NK-92 treated with Interleukin-12 subunit alpha and Interleukin-12 subunit beta, amount 100 ng/mL, for 24 hours (cell line): Measurements from ENCODE around the gene ARL6IP6.
"Not testable (repeated sequence)": the region's sequence is repeated elsewhere in the genome, so short reads cannot be mapped to it uniquely, and the experiment has no call there.

Source experiments
- DNase-seq: peaks from one replicate; lab custom pipeline; 2025; lab: John Stamatoyannopoulos, UW

The ARL6IP6 gene

GRCh38 chr2:152722639-152723038 lies 4.2 kb downstream of the ARL6IP6 start:
- not testable (repeated sequence) for DNase-seq

DNA sequence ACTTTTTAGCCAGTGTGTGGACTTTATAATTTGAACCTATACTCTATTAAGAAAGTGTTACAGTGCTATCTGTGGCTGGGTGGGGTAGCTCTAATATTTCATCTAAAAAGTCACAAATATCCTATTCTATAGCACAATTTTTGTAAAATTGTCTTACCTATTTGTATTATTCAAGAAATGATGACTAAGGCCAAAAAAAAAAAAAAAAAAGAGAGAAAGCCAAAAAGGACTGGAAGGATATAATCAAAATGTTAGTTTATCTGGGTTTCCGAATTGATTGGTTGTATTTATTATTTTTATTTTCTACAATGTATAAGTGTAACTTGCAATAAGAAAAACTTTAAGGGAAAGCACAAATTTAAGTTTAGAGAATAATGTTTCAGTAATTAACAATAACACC lies 5.5 kb downstream of the ARL6IP6 start:
- no peak for DNase-seq

DNA sequence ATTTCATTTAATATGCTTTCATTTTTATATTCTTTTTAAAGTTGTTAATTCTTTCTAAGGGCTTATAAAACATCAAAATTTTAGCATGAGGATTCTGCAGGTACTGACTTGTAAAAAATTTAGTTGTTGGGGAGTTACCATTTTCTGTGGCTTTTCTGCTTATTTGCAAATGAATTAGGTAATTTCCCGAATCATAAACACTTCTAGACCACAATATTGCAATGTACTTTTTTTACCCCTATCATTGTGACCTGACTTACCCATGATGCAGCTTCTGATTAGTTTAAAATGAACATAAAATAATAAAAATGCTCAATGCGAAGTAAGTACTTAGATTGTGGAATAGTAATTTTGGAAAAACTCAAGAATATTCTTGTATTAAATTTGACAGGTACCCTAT lies 11.4 kb downstream of the ARL6IP6 start:
- no peak for DNase-seq

DNA sequence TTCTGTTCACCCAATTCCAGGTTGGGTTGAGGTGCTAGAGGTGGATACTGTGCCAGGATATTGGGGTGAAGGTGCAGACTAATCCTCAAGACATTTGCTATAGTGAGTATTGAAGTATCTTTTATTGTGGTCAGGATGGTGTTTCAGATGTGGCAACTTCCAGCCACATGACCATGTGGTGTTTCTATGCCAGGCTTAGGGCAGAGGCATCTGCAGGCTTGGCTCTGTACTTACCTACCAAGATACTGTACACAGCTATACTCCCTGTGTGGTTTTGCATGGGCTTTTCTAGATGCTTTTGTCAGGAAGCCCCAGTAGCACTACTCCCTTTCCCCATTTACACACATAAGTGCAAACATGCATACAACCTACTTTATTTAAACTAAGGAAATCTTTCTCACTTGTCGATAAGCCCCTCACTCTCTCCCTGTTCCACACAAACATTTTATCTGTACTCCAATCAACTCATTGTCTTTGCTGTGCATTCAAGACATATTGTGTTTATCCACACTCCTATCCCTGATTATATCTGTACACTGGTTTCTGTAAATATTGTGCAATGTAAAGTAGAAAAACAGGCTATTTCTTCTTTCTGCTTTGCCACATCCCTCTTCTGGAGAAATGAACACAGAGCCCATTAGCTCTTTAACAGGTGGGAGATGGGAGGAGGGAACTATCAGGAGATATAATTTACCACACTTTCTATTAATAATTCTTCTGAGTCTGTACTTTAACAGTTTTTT lies 12.3 kb downstream of the ARL6IP6 start:
- peak; percentile 53 for DNase-seq

GRCh38 chr2:152737509-152737908 lies 19.1 kb downstream of the ARL6IP6 start:
- not testable (repeated sequence) for DNase-seq

DNA sequence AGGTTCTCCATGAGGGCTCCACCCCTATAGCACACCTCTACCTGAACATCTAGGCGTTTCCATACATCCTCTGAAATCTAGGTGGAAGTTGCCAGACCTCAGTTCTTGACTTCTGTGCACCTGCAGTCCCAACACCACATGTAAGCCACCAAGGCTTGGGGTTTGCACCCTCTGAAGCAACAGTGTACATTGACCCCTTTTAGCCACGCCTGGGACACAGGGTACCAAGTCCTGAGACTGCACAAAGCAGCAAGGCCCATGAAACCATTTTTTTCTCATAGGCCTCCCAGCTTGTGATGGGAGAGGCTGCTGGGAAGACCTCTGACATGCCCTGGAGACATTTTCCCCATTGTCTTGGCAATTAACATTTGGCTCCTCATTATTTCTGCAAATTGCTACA lies 20.0 kb downstream of the ARL6IP6 start:
- DNase-seq, result no peak

DNA sequence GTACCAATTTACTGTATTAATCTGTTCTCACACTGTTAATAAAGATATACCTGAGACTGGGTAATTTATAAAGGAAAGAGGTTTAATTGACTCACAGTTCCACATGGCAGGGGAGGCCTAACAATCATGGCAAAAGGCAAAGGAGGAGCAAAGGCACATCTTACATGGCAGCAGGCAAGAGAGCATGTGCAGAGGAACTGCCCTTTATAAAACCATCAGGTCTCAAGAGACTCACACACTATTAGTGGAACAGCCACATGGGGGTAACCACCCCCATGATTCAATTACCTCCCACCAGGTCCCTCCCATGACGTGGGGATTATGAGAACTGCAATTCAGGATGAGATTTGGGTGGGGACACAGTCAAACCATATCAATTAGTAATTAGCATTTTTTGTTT lies 21.3 kb downstream of the ARL6IP6 start:
- DNase-seq, result not testable (repeated sequence)

DNA sequence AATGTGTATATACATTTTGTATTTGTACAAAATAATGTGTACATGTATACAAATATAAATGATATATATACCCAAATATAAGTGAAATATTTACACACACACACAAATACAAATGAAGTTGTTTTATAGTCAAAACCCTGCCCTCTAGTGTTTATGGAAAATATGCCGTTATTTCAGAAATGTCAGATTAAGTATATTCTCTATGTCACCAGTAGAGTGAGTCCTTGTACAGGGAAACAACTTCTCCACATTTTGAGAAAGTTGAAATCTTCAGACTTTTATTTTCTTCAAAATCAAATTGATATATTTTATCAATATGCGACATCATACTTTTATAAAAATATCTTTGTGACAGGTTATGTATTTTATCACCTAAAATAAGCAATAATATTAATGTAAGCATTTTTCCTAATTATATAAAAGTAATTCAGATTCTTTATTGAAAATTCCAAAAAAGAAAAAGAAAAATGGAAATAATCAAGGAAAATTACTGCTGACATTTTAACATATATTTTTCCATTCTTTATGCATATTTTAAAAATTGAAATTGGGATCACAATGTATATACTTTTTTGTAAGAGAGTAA lies 22.4 kb downstream of the ARL6IP6 start:
- no peak for DNase-seq

DNA sequence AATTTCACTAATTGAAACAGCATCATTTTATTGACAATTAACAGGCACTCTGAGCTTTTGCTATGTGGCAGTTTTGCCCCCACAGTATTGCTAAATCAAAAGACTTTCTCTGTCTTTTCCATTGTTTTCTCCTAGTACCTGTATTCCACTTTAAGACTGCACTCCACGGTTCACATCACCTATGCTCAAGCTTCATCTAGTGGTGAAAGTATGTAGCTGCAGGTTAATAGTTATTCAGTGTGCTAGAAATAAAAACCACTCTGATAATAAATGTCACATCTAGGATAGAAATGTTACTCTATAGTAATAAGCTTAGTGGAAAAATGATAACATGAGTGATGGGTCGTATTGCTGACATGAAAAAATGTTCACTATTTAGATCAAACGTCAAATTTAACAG lies 24.6 kb downstream of the ARL6IP6 start:
- DNase-seq, result no peak

- DNase-seq, result not testable (repeated sequence)
Observed at GRCh38 chr2:152747751-152748150, 29.3 kb downstream of the ARL6IP6 start.

GRCh38 chr2:152755029-152755428 lies 36.6 kb downstream of the ARL6IP6 start:
- DNase-seq, result no peak

DNA sequence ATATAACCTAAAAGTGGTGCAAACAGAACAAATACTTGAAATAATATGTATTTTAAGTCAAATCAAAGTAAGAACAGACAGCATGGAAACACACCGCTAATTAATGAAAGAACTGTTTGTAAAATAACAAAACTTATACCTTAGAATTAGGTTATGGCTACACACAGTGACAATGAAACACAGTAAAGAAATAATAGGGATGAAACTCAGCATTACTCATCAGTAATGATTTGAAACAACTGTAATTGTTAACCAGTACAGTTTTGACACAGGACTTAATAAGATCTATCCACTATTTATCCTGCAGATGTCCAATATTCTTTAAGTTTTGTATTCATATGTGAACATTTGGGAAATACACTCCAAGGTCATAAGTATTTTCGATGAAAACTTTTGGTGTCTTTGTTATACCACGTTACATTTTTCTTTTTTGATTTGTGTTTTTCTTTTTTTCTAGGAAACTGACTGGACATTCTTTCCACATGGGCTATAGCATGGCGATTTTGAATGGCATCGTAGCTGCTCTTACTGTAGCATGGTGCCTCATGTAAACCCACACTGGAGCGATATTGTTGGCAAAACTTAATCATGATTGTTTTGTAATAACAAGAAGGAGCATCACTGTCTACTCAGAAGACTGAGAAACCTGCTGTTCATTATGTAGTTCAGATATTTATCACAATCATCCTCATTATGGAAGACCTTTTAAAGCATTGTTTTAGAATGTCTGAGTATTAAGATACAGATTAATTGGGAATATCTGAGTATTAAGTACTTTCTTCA lies 41.1 kb downstream of the ARL6IP6 start:
- DNase-seq, result no peak

DNA sequence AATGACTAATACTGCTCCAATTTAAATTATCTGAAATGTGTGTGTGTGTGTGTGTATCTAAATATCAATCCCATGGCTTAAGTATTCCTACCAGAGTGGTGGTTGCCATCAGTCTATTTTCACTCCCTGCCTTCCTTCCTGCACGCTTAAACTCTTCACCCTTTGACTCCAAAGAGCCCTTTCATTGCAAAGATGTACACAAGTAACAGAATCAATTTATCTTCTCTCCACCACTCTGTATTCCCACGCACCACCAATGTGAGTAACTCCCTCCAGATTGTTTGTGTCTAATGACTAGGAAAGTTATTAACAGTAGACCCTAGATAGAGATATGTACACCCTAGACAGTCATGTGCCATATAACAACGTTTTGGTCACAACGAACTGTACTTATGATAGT lies 42.8 kb downstream of the ARL6IP6 start:
- DNase-seq, result no peak

GRCh38 chr2:152762202-152762601 lies 43.8 kb downstream of the ARL6IP6 start:
- DNase-seq, result no peak

GRCh38 chr2:152763208-152763607 lies 44.8 kb downstream of the ARL6IP6 start:
- not testable (repeated sequence) for DNase-seq

GRCh38 chr2:152763651-152764050 lies 45.2 kb downstream of the ARL6IP6 start:
- DNase-seq, result no peak

GRCh38 chr2:152766928-152767327 lies 48.5 kb downstream of the ARL6IP6 start:
- no peak for DNase-seq

- no peak for DNase-seq
Observed at GRCh38 chr2:152781175-152781574, 62.8 kb downstream of the ARL6IP6 start.

DNA sequence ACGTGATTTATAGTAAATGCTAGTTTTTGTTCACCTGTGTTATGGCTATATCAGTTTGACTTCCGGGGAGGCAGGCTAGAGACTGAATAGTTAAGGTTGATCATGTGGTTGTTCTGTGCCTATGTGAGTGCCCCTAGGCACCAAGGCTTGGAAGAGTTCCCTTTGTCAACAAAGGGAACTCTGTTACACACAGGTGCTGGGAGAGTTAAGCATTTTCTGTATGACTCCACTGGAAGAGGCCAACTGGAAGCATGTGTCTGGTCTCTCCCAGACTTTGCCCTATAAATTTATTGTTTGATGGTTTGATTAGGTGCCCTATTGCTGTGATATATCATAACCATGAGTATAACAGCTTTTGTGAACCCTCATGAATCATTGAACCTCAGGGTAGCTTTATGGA lies 63.8 kb downstream of the ARL6IP6 start:
- no peak for DNase-seq

DNA sequence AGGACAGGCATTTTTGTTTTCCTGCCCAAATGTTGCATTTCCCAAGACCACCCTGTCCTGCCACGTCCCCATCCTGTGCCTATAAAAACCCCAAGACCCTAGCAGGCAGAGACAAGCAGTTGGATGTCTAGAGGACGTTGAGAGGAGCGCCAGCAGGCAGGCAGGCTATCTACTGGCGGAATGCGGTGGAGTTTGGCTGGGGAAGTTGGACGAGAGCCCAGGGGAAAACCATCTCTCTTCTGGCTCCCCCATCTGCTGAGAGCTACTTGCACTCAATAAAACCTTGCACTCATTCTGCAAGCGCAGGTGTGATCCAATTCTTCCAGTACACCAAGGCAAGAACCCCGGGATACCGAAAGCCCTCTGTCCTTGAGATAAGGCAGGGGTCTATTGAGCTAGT lies 72.5 kb downstream of the ARL6IP6 start:
- DNase-seq, result no peak

- DNase-seq, result no peak
Observed at GRCh38 chr2:152791979-152792378, 73.6 kb downstream of the ARL6IP6 start.

DNA sequence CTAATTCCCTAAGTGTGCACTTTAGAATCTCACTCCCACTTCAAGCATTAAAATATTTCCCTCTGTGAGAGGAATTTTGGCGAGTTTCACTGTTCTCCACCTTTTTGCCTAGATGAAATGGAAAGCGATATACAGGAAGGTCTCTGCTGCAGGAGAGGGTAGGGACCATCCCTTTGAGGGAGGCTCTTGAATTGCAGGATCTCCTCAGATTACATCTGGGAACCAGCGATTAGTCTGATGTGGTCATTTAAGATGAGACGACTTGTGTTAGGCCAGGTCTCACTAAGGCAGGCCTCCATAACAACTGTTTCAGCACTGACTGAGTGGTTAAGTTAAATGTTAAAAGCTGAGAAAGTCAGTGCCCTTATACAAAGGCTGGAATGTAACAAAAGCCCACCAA lies 74.6 kb downstream of the ARL6IP6 start:
- DNase-seq, result no peak

DNA sequence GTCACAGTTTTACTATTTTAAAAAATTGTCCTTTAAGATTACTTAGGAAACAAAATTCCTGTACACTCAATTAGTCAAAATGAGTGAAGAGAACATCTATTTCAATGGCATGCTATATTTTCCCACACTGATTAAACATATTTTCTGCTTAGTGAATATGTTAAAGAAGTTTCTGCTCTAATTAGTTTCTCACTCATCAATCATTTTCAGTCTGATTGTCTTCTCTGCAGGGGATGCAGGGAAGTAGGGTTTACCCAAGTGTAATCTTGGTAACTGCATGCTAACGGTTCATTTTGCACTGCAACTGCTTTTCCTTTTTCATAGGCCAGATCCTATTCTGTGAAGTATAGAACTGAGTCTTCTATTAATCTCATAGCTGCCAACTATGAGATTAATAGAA lies 78.5 kb downstream of the ARL6IP6 start:
- DNase-seq, result no peak
